ENCODE results near the gene SLC10A3. TPM values are rescaled to one million over a fixed set of nuclear protein-coding genes. Genes with fewer than 3 reads are reported as not detected.

The SLC10A3 gene
- total and polyA plus RNA-seq, 2 of the 13 experiments (the other 11 are each of a cell fraction or from before 2014, with no cell fraction given) = 10.1 to 11.5 TPM

DNA sequence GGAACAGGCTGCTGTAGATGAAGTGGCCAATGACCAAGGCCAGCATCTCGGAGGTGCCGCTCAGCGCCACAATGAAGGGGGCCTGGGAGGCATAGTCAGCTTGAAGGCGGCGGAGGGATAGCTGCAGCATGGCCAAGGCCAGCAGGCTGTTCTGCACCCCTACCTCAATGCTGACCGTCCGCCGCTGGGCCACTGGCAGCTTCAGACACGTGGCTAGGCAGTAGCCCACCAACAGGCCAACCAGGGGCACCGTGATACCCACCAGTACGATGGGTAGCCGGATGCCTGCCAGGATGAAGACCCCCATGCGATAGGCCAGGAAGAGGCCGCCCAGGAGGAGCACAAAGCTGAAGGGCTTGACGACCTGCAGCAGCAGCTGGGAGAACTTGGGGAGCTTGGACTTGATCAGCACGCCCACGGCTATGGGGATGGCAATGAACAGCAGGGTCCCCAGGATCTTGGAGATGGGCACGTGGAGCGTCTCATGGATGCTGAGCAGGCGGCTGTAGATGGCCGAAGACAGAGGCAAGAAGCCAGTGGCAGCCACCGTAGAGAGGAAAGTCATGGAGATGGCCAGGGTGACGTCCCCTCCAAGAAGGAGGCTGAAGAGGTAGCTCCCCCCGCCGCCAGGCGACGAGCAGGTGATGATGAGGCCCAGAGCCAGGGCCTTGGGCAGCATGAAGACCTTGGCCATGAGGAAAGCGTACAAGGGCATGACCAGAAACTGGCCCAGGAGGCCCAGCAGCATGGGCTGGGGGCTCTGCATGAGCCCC is 2.7 kb downstream of the SLC10A3 start:
- in situ Hi-C loops (cut with HindIII; ENCODE audit: extremely low pct_ligation_motif_present, low pct_unique_long_range_greater_than_20kb) = no loop called here
- WGBS (ENCODE audit: low lambda C conversion rate) = 99% methylated on average over 11 of the region's 28 CpGs
- Histone ChIP-seq H3K4me1 (ENCODE audit: insufficient read depth, low read length) (peaks cover 27% of the 10 kb centered on the region), H3K27me3 (ENCODE audit: control insufficient read depth in 1 of 2, insufficient read depth in 2 of 2, low read length in 2 of 2) (no peaks in the 10 kb centered on the region), H3K27ac (ENCODE audit: extremely low read length, insufficient read depth, low read length) (no peak overlapping the region), H3K4me3 (replicated peaks in 1 of 3; ENCODE audit: insufficient read depth in 1 of 3, low read depth in 2 of 3, low read length in 3 of 3) (no peak overlapping the region), H3K79me2 (ENCODE audit: insufficient read depth, low read length) (no peaks in the 10 kb centered on the region), H3K9ac (ENCODE audit: insufficient read depth, low read depth, low read length) (no peak overlapping the region), H3K9me3 (ENCODE audit: low read length) (no peaks in the 10 kb centered on the region), H3K36me3 (replicated peaks in 1 of 2; ENCODE audit: control insufficient read depth in 1 of 2, insufficient read depth in 2 of 2, low read length in 2 of 2) (no peaks in the 10 kb centered on the region; a peak in 1 of 5 replicates), H3K4me2 (ENCODE audit: low read depth, low read length) (no peak overlapping the region), H4K20me1 (ENCODE audit: insufficient read depth, low read length) (no peaks in the 10 kb centered on the region), H2AFZ (ENCODE audit: low read length) (no peak overlapping the region)
- no peak for ATAC-seq
- intact Hi-C loops (cut with micrococcal nuclease; ENCODE audit: unreplicated experiment) = no loop called here
- POLR2A ChIA-PET = interaction anchor here (0.8 to 3.2 kb wide), 2 partner anchors 29 to 54 kb away, joined by 3 to 13 read pairs; partner anchors contain the start of gene FAM3A
- TF ChIP-seq MZF1 (CRISPR knock-in tag; IDR thresholded peaks at IDR 0.05; ENCODE audit: borderline replicate concordance) = no peak
- TF ChIP-seq ZNF776 (CRISPR knock-in tag; IDR thresholded peaks at IDR 0.05) = no peak
- TF ChIP-seq, protein P1, sequence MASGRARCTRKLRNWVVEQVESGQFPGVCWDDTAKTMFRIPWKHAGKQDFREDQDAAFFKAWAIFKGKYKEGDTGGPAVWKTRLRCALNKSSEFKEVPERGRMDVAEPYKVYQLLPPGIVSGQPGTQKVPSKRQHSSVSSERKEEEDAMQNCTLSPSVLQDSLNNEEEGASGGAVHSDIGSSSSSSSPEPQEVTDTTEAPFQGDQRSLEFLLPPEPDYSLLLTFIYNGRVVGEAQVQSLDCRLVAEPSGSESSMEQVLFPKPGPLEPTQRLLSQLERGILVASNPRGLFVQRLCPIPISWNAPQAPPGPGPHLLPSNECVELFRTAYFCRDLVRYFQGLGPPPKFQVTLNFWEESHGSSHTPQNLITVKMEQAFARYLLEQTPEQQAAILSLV (CRISPR knock-in tag; IDR thresholded peaks at IDR 0.05; ENCODE audit: borderline replicate concordance) = no peak
- TF ChIP-seq CBX1 (IDR thresholded peaks at IDR 0.05; ENCODE audit: low read depth) = no peak
- CTCF ChIA-PET (ENCODE audit: low intra/inter-chr PET ratio, low total read pairs) = no interaction called here
- FAIRE-seq = no peak
- BruUV-seq (replicated peaks) = no TSS peak
- no peak for DNase-seq (ENCODE audit: low spot score)

All from HepG2 (cell line).